Kidney (tissue), 14 donors: ENCODE measurements around the gene SETD3. TPM values are rescaled to one million over a fixed set of nuclear protein-coding genes. Genes with fewer than 3 reads are reported as not detected.

ENCODE experiments used
- DNase-seq, 5 donors: peaks; one replicate each; pipeline ENCODE4 v3.0.0-alpha.2; 2013 to 2020
- FAIRE-seq: peaks from 2 replicates; lab custom pipeline; 2012; peaks lifted over from hg19 to GRCh38; lab: Jason Lieb, UNC
- H3K27ac ChIP-seq, 2 donors: one replicate each; pipeline ENCODE4 v1.7.0; 2013; ENCODE audit warnings: low read depth in 2 of 2, low read length in 2 of 2, inconsistent platforms in 1 of 2
- H3K27me3 ChIP-seq: one replicate; pipeline ENCODE4 v1.7.1; 2013; ENCODE audit warnings: low read length, inconsistent platforms; ENCODE audit not compliant: control insufficient read depth, insufficient read depth
- H3K36me3 ChIP-seq, 3 donors: one replicate each; pipeline versions ENCODE4 v1.7.0 to v1.7.1; 2013; ENCODE audit warnings: low read length in 3 of 3, control low read depth in 1 of 3, inconsistent platforms in 1 of 3; ENCODE audit not compliant: insufficient read depth in 3 of 3, control insufficient read depth in 2 of 3
- H3K4me1 ChIP-seq, 3 donors: one replicate each; pipeline versions ENCODE4 v1.7.0 to v1.7.1; 2013; ENCODE audit warnings: low read length in 3 of 3, inconsistent platforms in 1 of 3, low read depth in 1 of 3; ENCODE audit not compliant: control insufficient read depth in 2 of 3, insufficient read depth in 2 of 3
- H3K4me3 ChIP-seq, 3 donors: one replicate each; pipeline versions ENCODE4 v1.7.0 to v1.8.1; 2013; ENCODE audit warnings: low read length in 3 of 3, control low read depth in 1 of 3, inconsistent platforms in 1 of 3
- H3K9ac ChIP-seq, 3 donors: one replicate each; pipeline versions ENCODE4 v1.7.0 to v1.7.1; 2013; ENCODE audit warnings: low read length in 3 of 3, control low read depth in 1 of 3, inconsistent platforms in 1 of 3
- H3K9me3 ChIP-seq, 3 donors: one replicate each; pipeline versions ENCODE4 v1.7.0 to v1.7.1; 2013; ENCODE audit warnings: low read length in 3 of 3, control low read depth in 1 of 3, inconsistent platforms in 1 of 3; ENCODE audit not compliant: control insufficient read depth in 2 of 3, insufficient read depth in 1 of 3
- intact Hi-C: fragments of 100-400 bp; cut with DNase I; formaldehyde crosslinking; loops from one replicate; pipeline ENCODE4 v1.11.1; 2022
- polyA plus RNA-seq: library from polyadenylated mRNA; stranded (reverse); fragments of 350-450 nt; fragmentation: Illumina TruSeq; extraction: RNeasy Lipid Tissue Mini Kit (QIAGEN cat#74804); gene quantifications from one replicate; pipeline ENCODE4 v1.2.3, GENCODE V29; 2014; ENCODE audit warnings: low read depth, low replicate concordance; ENCODE audit not compliant: insufficient read depth
- total RNA-seq: library from RNA; stranded (reverse); fragmentation: NEBNext Ultra II Directional; extraction: Animal tissue kit (Norgen Biotek cat#: 25700); gene quantifications from one replicate; pipeline ENCODE4 v1.2.1, GENCODE V29; 2021
- TF ChIP-seq, protein P1 (sequence below): IDR thresholded peaks from 3 replicates; pipeline ENCODE4 v1.5.1; 2012; ENCODE audit warnings: mild to moderate bottlenecking, moderate library complexity, borderline replicate concordance; ENCODE audit not compliant: insufficient read depth; ENCODE audit errors: extremely low read depth
- donor health status: control.
- donor health status: control.
- donor health status: control.
- donor health status: control.
- donor health status: control.
- donor health status: DM: yes; HTN: yes; CAD: no.
- donor health status: Normal renal cell carcinoma (clear cell type).

Gene SETD3
- total and polyA plus RNA-seq, 2 donors from 2014 or later = 74.0 to 85.6 TPM

DNA sequence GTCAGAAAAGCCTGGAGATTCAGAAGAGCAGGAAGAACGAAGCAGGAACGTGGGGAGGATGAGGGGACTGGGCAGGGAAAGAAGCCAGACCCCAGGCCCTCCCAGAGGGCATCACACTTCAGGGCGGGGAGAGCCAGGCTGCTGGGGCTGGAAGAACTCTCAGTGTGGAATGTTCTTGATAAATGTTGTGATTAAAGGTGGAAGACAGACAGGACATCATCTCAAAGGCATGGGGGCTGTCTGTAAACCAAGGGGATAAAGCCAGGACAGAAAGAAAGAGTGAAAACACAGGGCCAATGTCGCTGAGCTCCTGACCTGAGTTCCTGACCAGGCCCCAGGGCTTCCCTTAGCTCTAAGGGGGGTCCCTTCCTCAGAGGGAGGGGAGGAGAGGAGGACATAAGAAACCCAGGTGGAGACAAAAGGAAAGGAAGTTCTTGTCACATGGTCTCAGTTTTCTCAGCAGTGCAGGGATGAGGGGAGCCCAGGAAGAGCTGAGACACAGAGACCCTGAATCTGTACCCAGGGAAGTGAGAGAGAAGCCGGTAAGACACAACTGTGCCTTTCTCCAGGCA lies 56.3 kb downstream of the SETD3 start:
- H3K9me3 ChIP-seq = peaks cover 0 to 5% (median 0%) of the 10 kb centered on the region in 3 donors
- H3K9ac ChIP-seq = no peak overlapping the region
- no peak overlapping the region for H3K4me3 ChIP-seq
- intact Hi-C loops = no loop called here
- H3K36me3 ChIP-seq = peaks cover 0 to 10% (median 3%) of the 10 kb centered on the region in 3 donors
- peaks cover 0 to 15% (median 15%) of the 10 kb centered on the region in 3 donors for H3K4me1 ChIP-seq
- H3K27me3 ChIP-seq = no peaks in the 10 kb centered on the region
- FAIRE-seq (no peak), DNase-seq (no peak)
- peak overlapping the region; percentile 1 to 72 for H3K27ac ChIP-seq
- TF ChIP-seq, protein P1, sequence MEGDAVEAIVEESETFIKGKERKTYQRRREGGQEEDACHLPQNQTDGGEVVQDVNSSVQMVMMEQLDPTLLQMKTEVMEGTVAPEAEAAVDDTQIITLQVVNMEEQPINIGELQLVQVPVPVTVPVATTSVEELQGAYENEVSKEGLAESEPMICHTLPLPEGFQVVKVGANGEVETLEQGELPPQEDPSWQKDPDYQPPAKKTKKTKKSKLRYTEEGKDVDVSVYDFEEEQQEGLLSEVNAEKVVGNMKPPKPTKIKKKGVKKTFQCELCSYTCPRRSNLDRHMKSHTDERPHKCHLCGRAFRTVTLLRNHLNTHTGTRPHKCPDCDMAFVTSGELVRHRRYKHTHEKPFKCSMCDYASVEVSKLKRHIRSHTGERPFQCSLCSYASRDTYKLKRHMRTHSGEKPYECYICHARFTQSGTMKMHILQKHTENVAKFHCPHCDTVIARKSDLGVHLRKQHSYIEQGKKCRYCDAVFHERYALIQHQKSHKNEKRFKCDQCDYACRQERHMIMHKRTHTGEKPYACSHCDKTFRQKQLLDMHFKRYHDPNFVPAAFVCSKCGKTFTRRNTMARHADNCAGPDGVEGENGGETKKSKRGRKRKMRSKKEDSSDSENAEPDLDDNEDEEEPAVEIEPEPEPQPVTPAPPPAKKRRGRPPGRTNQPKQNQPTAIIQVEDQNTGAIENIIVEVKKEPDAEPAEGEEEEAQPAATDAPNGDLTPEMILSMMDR = no peak

DNA sequence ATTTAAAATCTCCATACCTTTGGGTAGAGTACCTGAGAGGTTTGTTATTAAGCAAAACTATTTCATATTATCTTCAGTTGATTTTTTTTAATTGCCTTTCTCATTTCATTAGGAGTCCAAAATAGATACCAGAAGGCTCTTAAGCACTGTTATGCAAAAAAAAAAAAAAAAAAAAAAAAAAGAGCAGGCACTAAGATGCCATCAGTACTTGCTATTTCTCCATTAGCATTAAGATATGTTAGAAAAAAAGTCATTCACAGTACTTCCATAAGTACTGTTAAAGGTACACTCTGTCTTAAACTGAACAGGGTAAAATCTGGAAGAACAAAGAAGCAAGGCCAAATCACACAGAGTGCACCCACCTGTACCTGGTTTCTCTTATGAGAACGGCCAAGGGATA lies 57.2 kb downstream of the SETD3 start:
- Histone ChIP-seq H3K9ac (no peak overlapping the region), H3K27me3 (no peaks in the 10 kb centered on the region), H3K4me1 (peaks cover 0 to 15% (median 15%) of the 10 kb centered on the region in 3 donors), H3K9me3 (peaks cover 0 to under 1% (median 0%) of the 10 kb centered on the region in 3 donors), H3K27ac (no peak overlapping the region), H3K36me3 (peaks cover 0 to under 1% (median 0%) of the 10 kb centered on the region in 3 donors), H3K4me3 (no peak overlapping the region)
- DNase-seq (no peak), FAIRE-seq (no peak)
- TF ChIP-seq, protein P1 = no peak
- intact Hi-C loops = no loop called here

DNA sequence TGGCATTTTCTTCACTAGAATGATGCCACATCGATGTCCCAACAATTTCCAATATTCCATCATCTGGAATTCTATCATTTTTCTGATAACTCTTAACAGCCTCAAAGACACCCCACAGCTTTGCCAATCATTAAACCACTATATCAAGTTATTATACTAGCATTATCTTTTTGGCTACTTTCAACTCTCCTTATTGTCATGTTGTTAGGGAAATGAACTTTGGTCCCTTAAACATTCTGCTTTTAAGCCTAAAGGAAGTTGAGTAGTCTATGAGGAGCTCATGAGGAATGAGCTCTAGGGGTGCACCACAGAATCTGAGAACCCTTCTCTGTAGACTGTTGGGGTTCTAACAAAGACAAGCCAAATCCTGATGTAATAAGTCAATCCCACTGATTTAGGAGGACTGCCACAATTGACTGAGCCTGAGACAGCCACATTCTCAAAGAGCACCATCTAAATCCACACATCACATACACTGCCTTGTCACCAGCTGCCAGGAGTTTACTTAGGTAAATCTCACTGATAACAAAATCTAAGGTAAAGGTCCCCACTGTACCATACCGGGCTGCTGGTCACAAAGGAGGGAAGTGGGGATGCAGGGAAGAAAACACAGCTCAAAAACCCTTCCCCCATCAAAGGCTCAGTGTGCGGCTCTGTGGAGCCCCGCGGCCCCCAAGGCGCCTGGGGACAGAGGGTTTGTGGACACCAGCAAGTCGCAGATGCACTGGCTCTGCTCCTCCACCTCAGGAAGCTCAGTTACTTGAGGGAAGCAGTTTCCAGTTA lies 58.2 kb downstream of the SETD3 start:
- H3K9me3 ChIP-seq = no peaks in the 10 kb centered on the region
- FAIRE-seq = no peak
- peaks cover 0 to 2% (median 0%) of the 10 kb centered on the region in 3 donors for H3K36me3 ChIP-seq
- H3K4me3 ChIP-seq = no peak overlapping the region
- TF ChIP-seq, protein P1 = no peak
- H3K4me1 ChIP-seq = peaks cover 0 to 15% (median 15%) of the 10 kb centered on the region in 3 donors
- no peaks in the 10 kb centered on the region for H3K27me3 ChIP-seq
- no peak overlapping the region for H3K9ac ChIP-seq
- H3K27ac ChIP-seq = no peak overlapping the region
- DNase-seq = no peak
- intact Hi-C loops = no loop called here
